ENCODE data around the gene COL11A2. TPM values are rescaled to one million over a fixed set of nuclear protein-coding genes. Genes with fewer than 3 reads are reported as not detected.
A peak's percentile ranks its signal among the peaks of the same experiment; 100 is the strongest.

COL11A2 gene
- total RNA-seq, 6 experiments from 2014 or later = 0.15 to 0.69 (median 0.38) TPM

DNA sequence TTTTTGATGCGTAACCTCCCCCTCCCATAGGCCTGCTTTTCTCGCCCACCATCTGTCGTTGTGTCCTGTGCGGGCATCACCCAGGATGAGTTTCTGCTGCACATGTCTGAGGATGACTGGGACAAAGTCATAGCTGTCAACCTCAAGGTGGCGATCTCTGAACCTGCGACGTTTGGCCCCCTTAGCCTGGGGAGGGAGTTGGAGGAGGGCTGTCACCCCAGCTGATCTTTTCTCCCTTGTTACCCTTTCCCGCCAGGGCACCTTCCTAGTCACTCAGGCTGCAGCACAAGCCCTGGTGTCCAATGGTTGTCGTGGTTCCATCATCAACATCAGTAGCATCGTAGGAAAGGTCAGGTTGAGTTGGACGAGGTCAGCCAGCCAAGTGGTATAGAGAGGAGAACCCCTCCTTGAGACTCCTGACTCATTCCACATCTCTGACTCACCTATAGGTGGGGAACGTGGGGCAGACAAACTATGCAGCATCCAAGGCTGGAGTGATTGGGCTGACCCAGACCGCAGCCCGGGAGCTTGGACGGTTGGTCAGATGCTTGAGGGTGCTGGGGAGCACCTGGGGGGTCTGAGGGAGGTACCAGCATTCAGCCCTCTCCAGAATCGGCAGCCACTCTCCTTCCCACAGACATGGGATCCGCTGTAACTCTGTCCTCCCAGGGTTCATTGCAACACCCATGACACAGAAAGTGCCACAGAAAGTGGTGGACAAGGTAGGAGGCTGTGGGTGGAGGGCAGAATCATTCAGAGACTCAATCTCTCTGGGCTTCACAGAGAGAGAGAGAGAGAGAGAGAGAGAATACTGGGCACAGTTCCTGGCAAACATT lies 13.1 kb upstream of the COL11A2 start:
- Mint-ChIP-seq H3K36me3 (ENCODE audit: low read depth) (peaks cover 59% of the 10 kb centered on the region), H3K4me1 (ENCODE audit: low read depth) (peaks cover 65% of the 10 kb centered on the region), H3K27me3 (ENCODE audit: insufficient read depth) (peaks cover 8% of the 10 kb centered on the region), H3K27ac (peak overlapping the region; percentile 97), H3K4me3 (peak overlapping the region; percentile 81), H3K9me3 (no peaks in the 10 kb centered on the region)
- TF ChIP-seq, protein P1, sequence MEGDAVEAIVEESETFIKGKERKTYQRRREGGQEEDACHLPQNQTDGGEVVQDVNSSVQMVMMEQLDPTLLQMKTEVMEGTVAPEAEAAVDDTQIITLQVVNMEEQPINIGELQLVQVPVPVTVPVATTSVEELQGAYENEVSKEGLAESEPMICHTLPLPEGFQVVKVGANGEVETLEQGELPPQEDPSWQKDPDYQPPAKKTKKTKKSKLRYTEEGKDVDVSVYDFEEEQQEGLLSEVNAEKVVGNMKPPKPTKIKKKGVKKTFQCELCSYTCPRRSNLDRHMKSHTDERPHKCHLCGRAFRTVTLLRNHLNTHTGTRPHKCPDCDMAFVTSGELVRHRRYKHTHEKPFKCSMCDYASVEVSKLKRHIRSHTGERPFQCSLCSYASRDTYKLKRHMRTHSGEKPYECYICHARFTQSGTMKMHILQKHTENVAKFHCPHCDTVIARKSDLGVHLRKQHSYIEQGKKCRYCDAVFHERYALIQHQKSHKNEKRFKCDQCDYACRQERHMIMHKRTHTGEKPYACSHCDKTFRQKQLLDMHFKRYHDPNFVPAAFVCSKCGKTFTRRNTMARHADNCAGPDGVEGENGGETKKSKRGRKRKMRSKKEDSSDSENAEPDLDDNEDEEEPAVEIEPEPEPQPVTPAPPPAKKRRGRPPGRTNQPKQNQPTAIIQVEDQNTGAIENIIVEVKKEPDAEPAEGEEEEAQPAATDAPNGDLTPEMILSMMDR (IDR thresholded peaks at IDR 0.05) = peak; percentile 59
- DNase-seq = peak; percentile 52

DNA sequence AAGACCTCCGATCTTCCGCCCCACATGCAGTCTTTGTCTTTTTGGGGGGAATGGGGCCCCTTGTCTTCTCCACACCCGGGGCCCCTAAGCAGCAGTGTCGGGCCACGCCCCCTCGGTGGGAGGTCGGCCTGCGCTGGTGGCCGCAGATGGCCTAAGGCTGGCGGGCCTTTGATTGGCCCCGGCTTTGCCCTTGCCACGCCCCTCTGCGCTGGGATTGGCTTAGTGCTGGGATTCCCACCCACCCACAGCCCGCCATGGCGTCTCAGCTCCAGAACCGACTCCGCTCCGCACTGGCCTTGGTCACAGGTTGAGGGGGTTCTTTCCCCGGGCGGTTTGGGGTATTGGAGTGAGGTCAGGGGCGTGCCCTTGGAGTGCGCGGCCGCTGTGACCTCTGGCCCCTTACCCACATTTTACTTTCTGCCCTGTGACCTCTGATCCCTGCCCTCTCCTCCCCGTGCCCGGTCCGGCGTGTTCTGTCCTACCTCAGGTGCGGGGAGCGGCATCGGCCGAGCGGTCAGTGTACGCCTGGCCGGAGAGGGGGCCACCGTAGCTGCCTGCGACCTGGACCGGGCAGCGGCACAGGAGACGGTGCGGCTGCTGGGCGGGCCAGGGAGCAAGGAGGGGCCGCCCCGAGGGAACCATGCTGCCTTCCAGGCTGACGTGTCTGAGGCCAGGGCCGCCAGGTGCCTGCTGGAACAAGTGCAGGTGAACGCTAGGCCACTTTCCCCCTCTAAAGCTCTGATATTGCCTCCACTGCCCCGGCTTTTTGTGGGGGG lies 12.3 kb upstream of the COL11A2 start, which contains the start of gene HSD17B8:
HSD17B8 (plus strand) TSS at position 241 of the 776 bp plus-strand sequence; CDS start at position 255, 14 bp downstream.
- Mint-ChIP-seq H3K27me3 (ENCODE audit: insufficient read depth) (peaks cover 8% of the 10 kb centered on the region), H3K9me3 (no peaks in the 10 kb centered on the region), H3K36me3 (ENCODE audit: low read depth) (peaks cover 52% of the 10 kb centered on the region), H3K4me1 (ENCODE audit: low read depth) (peaks cover 63% of the 10 kb centered on the region), H3K4me3 (peak within 1 kb of the TSS; percentile 100), H3K27ac (peak within 1 kb of the TSS; percentile 97)
- peak; percentile 77 for DNase-seq
- TF ChIP-seq, protein P1 (IDR thresholded peaks at IDR 0.05) = no peak

DNA sequence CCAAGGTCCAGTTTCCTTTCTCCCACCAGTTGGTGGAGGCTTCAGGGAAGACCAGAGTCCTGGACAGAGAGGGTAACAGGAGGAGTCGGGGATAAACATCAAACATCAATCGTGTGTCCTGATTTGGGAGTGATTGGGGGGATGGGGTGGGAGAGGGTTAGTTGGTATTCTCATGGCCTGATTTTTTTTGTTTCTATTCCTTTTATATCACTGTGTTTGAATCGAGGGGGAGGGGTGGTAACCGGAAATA lies 11.8 kb upstream of the COL11A2 start:
- peak overlapping the region; percentile 100 for H3K4me3 Mint-ChIP-seq
- peaks cover 47% of the 10 kb centered on the region for H3K36me3 Mint-ChIP-seq (ENCODE audit: low read depth)
- H3K9me3 Mint-ChIP-seq = no peaks in the 10 kb centered on the region
- peaks cover 8% of the 10 kb centered on the region for H3K27me3 Mint-ChIP-seq (ENCODE audit: insufficient read depth)
- no peak for DNase-seq
- H3K27ac Mint-ChIP-seq = peak overlapping the region; percentile 66
- peaks cover 62% of the 10 kb centered on the region for H3K4me1 Mint-ChIP-seq (ENCODE audit: low read depth)
- TF ChIP-seq, protein P1 (IDR thresholded peaks at IDR 0.05) = no peak

DNA sequence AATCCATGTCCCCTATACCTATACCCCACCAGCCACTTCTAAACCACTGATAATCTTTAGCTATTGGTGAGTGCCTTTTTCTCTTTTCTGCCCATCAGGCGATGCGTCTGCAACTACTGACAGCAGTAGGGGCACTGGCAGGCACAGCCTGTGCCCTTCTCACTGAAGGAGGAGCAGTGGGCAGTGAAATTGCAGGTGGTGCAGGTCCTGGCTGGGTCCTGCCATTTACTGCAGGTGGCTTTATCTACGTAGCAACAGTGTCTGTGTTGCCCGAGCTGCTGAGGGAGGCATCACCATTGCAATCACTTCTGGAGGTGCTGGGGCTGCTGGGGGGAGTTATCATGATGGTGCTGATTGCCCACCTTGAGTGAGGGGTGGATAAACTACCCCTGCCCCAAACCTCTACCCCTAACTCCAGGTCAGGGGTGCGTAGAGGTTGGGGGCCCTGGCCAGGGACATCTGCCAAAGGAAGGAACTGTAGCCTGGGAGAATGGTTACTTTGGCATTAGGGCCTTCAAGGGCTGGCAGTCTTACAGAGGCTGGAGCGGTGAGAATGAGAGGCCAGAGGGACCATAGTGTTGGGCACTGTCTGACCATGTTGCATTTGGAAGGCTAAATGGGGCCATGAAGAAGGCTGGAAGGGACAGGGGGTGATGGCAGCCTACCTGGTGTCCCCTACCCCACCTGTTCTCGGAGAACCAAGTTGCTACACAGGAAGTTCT lies 11.3 kb upstream of the COL11A2 start:
- no peak for DNase-seq
- Mint-ChIP-seq H3K4me1 (ENCODE audit: low read depth) (peaks cover 62% of the 10 kb centered on the region), H3K27me3 (ENCODE audit: insufficient read depth) (peaks cover 5% of the 10 kb centered on the region), H3K27ac (peak overlapping the region; percentile 100), H3K4me3 (peak overlapping the region; percentile 100), H3K36me3 (ENCODE audit: low read depth) (peaks cover 48% of the 10 kb centered on the region), H3K9me3 (no peaks in the 10 kb centered on the region)
- TF ChIP-seq, protein P1 (IDR thresholded peaks at IDR 0.05) = no peak

DNA sequence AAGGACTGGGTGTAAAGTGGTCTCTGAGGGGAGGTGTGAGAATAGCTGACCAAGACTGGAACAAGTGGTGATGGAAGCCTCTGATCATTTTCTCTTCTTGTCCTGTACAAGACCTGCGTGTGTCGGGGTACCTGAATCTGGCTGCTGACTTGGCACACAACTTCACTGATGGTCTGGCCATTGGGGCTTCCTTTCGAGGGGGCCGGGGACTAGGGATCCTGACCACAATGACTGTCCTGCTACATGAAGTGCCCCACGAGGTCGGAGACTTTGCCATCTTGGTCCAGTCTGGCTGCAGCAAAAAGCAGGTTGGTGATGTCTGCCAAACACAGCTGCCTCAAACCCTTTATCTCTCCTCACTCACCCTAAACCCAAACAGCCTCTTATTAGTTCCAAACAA lies 10.5 kb upstream of the COL11A2 start:
- TF ChIP-seq, protein P1 (IDR thresholded peaks at IDR 0.05) = no peak
- Mint-ChIP-seq H3K36me3 (ENCODE audit: low read depth) (peaks cover 48% of the 10 kb centered on the region), H3K27me3 (ENCODE audit: insufficient read depth) (peaks cover 3% of the 10 kb centered on the region), H3K9me3 (no peaks in the 10 kb centered on the region), H3K4me1 (ENCODE audit: low read depth) (peaks cover 69% of the 10 kb centered on the region), H3K27ac (peak overlapping the region; percentile 100), H3K4me3 (peak overlapping the region; percentile 100)
- no peak for DNase-seq
